K562 (cell line): ENCODE measurements around the gene ARL6IP6. TPM values are rescaled to one million over a fixed set of nuclear protein-coding genes. Genes with fewer than 3 reads are reported as not detected.

Experiments
- ATAC-seq: fragments of 200-7000 bp; cut with Tn5 transposase; 3 replicates; pipeline ENCODE4 v1.9.1; 2020; ENCODE audit warnings: moderate library complexity
- BruUV-seq: library from RNA; stranded (reverse); fragments of 400-500 nt; replicated peaks from 2 replicates; lab custom pipeline; 2021; lab: Mats Ljungman, UMichigan
- CTCF ChIA-PET: fragments of 300-600 bp; formaldehyde crosslinking; extraction: SDS; loops from one replicate; lab custom pipeline; 2021; ENCODE audit warnings: low intra/inter-chr PET ratio; lab: Yijun Ruan, JAX
- POLR2A ChIA-PET: fragments of 300-600, 350-650 bp; sonication (Branson Sonifier 250); formaldehyde crosslinking; extraction: SDS; loops from one replicate; lab custom pipeline; 2021; ENCODE audit warnings: antibody characterized with exemption, inconsistent platforms; lab: Yijun Ruan, JAX
- DNase-seq, 4 experiments: peaks; one replicate each; pipeline versions ENCODE4 v3.0.0 to v3.0.0-alpha.2; 2011 to 2018; ENCODE audit warnings: low spot score in 3 of 4, mixed read lengths in 3 of 4; ENCODE audit errors: extremely low read depth in 1 of 4
- FAIRE-seq: peaks from 2 replicates; lab custom pipeline; 2011; peaks lifted over from hg19 to GRCh38; lab: Jason Lieb, UNC
- H2AFZ ChIP-seq: 2 replicates; pipeline ENCODE4 v1.6.0; 2011; ENCODE audit warnings: low read depth, low read length, control low read depth, inconsistent platforms
- H3K27ac ChIP-seq: fragments of 200-600 bp; 3 replicates; pipeline ENCODE4 v1.8.0; 2011; ENCODE audit warnings: low read depth, mild to moderate bottlenecking, control low read depth, inconsistent platforms, low read length, moderate library complexity, mixed read lengths; ENCODE audit errors: extremely low read depth
- H3K27me3 ChIP-seq, 2 experiments: fragments of 300-600 bp in 1 of 2; 2 replicates in 1 of 2; 3 replicates in 1 of 2; pipeline versions ENCODE4 v1.6.0 to v1.8.0; 2011; ENCODE audit warnings: inconsistent platforms in 2 of 2, low read length in 2 of 2, mild to moderate bottlenecking in 1 of 2, mixed read lengths in 1 of 2, moderate library complexity in 1 of 2; ENCODE audit not compliant: control insufficient read depth in 2 of 2, insufficient read depth in 2 of 2
- H3K36me3 ChIP-seq: fragments of 300-600 bp; 3 replicates; pipeline ENCODE4 v1.8.0; 2011; ENCODE audit warnings: mild to moderate bottlenecking, low read length, inconsistent platforms; ENCODE audit not compliant: control insufficient read depth, insufficient read depth
- H3K4me1 ChIP-seq, 2 experiments: fragments of 200-600 bp in 1 of 2; replicated peaks in 1 of 2; 2 replicates in 1 of 2; 3 replicates in 1 of 2; pipeline versions ENCODE4 v1.5.1 to v1.8.0; 2011; ENCODE audit warnings: inconsistent platforms in 2 of 2, low read length in 2 of 2, mild to moderate bottlenecking in 1 of 2, mixed read lengths in 1 of 2, moderate library complexity in 1 of 2; ENCODE audit not compliant: control insufficient read depth in 2 of 2, insufficient read depth in 2 of 2
- H3K4me2 ChIP-seq: 2 replicates; pipeline ENCODE4 v1.6.1; 2011; ENCODE audit warnings: low read length, control low read depth, inconsistent platforms, mixed read lengths; ENCODE audit not compliant: insufficient read depth
- H3K4me3 ChIP-seq: fragments of 200-600 bp; sonication (generic), shearing (Covaris generic); 2 replicates; pipeline ENCODE4 v1.5.1; 2016; ENCODE audit warnings: control low read depth, inconsistent platforms
- H3K79me2 ChIP-seq: fragments of 200-600 bp; 3 replicates; pipeline ENCODE4 v1.8.0; 2011; ENCODE audit warnings: low read length, inconsistent platforms; ENCODE audit not compliant: control insufficient read depth, insufficient read depth
- H3K9ac ChIP-seq, 2 experiments: 2 replicates each; pipeline versions ENCODE4 v1.6.0 to v1.6.1; 2011; ENCODE audit warnings: low read depth in 2 of 2, low read length in 2 of 2, control low read depth in 1 of 2, inconsistent platforms in 1 of 2, mild to moderate bottlenecking in 1 of 2, mixed read lengths in 1 of 2; ENCODE audit not compliant: insufficient read depth in 1 of 2
- H3K9me1 ChIP-seq: one replicate; pipeline ENCODE4 v1.6.0; 2011; ENCODE audit warnings: inconsistent platforms, mild to moderate bottlenecking, low read length, moderate library complexity; ENCODE audit not compliant: control insufficient read depth, insufficient read depth
- H3K9me3 ChIP-seq: replicated peaks from 2 replicates; pipeline ENCODE4 v1.5.1; 2011; ENCODE audit warnings: low read depth, low read length, inconsistent platforms; ENCODE audit not compliant: control insufficient read depth, insufficient read depth
- H4K20me1 ChIP-seq: replicated peaks from 2 replicates; pipeline ENCODE4 v1.6.1; 2011; ENCODE audit warnings: low read length, inconsistent platforms, mixed read lengths; ENCODE audit not compliant: control insufficient read depth, insufficient read depth
- C11orf30 ChIP-seq: fragments of 450-650 bp; IDR thresholded peaks from 2 replicates; pipeline ENCODE4 v1.6.1; 2016; ENCODE audit warnings: low read depth, mild to moderate bottlenecking
- DDX20 ChIP-seq: fragments of 450-650 bp; IDR thresholded peaks from 2 replicates; pipeline ENCODE4 v1.6.1; 2016; ENCODE audit warnings: missing genetic modification characterization, low read depth, mild to moderate bottlenecking, missing compliant biosample characterization, moderate library complexity
- E2F8 ChIP-seq: fragments of 450-650 bp; IDR thresholded peaks from 2 replicates; pipeline ENCODE4 v1.7.1; 2018; ENCODE audit warnings: mild to moderate bottlenecking, low read depth; ENCODE audit not compliant: partially characterized antibody
- GTF2A2 ChIP-seq: IDR thresholded peaks from 2 replicates; pipeline ENCODE4 v1.6.1; 2016; ENCODE audit warnings: mild to moderate bottlenecking, missing genetic modification characterization, missing compliant biosample characterization
- MAFG ChIP-seq: fragments of 450-650 bp; conservative IDR thresholded peaks from 2 replicates; pipeline ENCODE4 v1.6.1; 2016; ENCODE audit warnings: missing genetic modification characterization, missing compliant biosample characterization
- NFYB ChIP-seq: IDR thresholded peaks from 2 replicates; pipeline ENCODE4 v1.6.1; 2011; ENCODE audit warnings: mild to moderate bottlenecking, moderate library complexity; ENCODE audit not compliant: insufficient read length; ENCODE audit errors: extremely low read depth
- STAG1 ChIP-seq: sonication (generic); formaldehyde crosslinking; IDR thresholded peaks from 2 replicates; pipeline ENCODE4 v1.5.0; 2020; ENCODE audit warnings: missing genetic modification reagents, borderline replicate concordance
- ZNF316 ChIP-seq: fragments of 450-650 bp; IDR thresholded peaks from 2 replicates; pipeline ENCODE4 v1.6.1; 2016
- ZNF583 ChIP-seq: fragments of 250-450 bp; sonication (Bioruptor Pico); IDR thresholded peaks from 2 replicates; pipeline ENCODE4 v1.4.0; 2020
- in situ Hi-C: fragments of 300-500 bp; cut with MboI; formaldehyde crosslinking; loops from 4 replicates; pipeline ENCODE4 v1.15.0; 2018; ENCODE audit warnings: inconsistent platforms, mixed read lengths
- intact Hi-C: fragments of 100-400 bp; cut with micrococcal nuclease; formaldehyde crosslinking; loops from 2 replicates; pipeline ENCODE4 v1.14.2; 2022
- polyA plus RNA-seq, 8 experiments: library from polyadenylated mRNA; depleted of rRNA in 4 of 8; stranded (reverse) in 5 of 8; unstranded in 3 of 8; fragments of >200 nt; fragmentation: Nextera tagmentation in 2 of 8; fragmentation: Illumina TruSeq in 1 of 8; extraction: Ambion mirVana in 2 of 8; extraction: Trizol in 1 of 8; gene quantifications; 2 replicates each; pipeline versions ENCODE4 v1.2.1 to v1.2.3, GENCODE V29; 2011 to 2014; ENCODE audit warnings: inconsistent platforms in 1 of 8, missing spikeins in 1 of 8
- total RNA-seq, 7 experiments: library from RNA; depleted of rRNA in 6 of 7; stranded (reverse); fragments of >200 nt in 6 of 7; fragmentation: Illumina TruSeq in 2 of 7; extraction: Trizol in 2 of 7; gene quantifications; 2 replicates each; pipeline versions ENCODE4 v1.2.1 to v1.2.3, GENCODE V29; 2011 to 2021; ENCODE audit warnings: low replicate concordance in 1 of 7

Gene ARL6IP6
- total and polyA plus RNA-seq, 9 of the 15 experiments (the other 6 are each of a cell fraction or from before 2014, with no cell fraction given), result 19.2 to 98.5 (median 36.2) TPM

GRCh38 chr2:152683400-152683799 lies 35.0 kb upstream of the ARL6IP6 start:
- FAIRE-seq (no peak), DNase-seq (no peak), ATAC-seq (no peak)
- Histone ChIP-seq H3K9me1 (no peaks in the 10 kb centered on the region), H3K4me1 (no peaks in the 10 kb centered on the region), H4K20me1 (no peaks in the 10 kb centered on the region), H3K4me3 (no peak overlapping the region), H3K79me2 (peaks cover 63% of the 10 kb centered on the region), H3K36me3 (peaks cover 85% of the 10 kb centered on the region), H3K9ac (no peak overlapping the region), H2AFZ (no peak overlapping the region), H3K4me2 (no peak overlapping the region), H3K27ac (no peak overlapping the region), H3K9me3 (no peaks in the 10 kb centered on the region), H3K27me3 (no peaks in the 10 kb centered on the region)
- BruUV-seq, result no TSS peak
- ChIA-PET CTCF (no interaction called here), POLR2A (interaction anchor here (0.7 kb wide), 1 partner anchor 117 kb away, joined by 3 read pairs; no protein-coding TSS in a partner anchor)
- in situ Hi-C loops, result no loop called here
- TF ChIP-seq ZNF316 (peak; percentile 72), C11orf30 (peak; percentile 50; the same call in 1 of the 2 replicates), STAG1 (no peak)
- intact Hi-C loops, result no loop called here

- peaks cover 71% of the 10 kb centered on the region for H3K79me2 ChIP-seq
- no peak for TF ChIP-seq E2F8
- TF ChIP-seq DDX20 (tag), result no peak
- peak; percentile 78 for TF ChIP-seq ZNF316
- peak; percentile 43; the same call in 1 of the 2 replicates for TF ChIP-seq MAFG
- TF ChIP-seq NFYB, result no peak
- TF ChIP-seq ZNF583, result no peak
- TF ChIP-seq GTF2A2 (tag), result no peak
- peak; percentile 64 for TF ChIP-seq C11orf30
- H3K36me3 ChIP-seq, result peaks cover 78% of the 10 kb centered on the region
- POLR2A ChIA-PET, result no interaction called here
- CTCF ChIA-PET, result no interaction called here
- intact Hi-C loops, result no loop called here
- H3K4me1 ChIP-seq, result no peaks in the 10 kb centered on the region
- no peak overlapping the region for H3K4me3 ChIP-seq
- H2AFZ ChIP-seq, result no peak overlapping the region
- ATAC-seq (no peak), DNase-seq (no peak), FAIRE-seq (no peak)
- no peaks in the 10 kb centered on the region for H3K9me1 ChIP-seq
- no peak overlapping the region for H3K27ac ChIP-seq
- H4K20me1 ChIP-seq, result no peaks in the 10 kb centered on the region
- in situ Hi-C loops, result no loop called here
- H3K9me3 ChIP-seq, result no peaks in the 10 kb centered on the region
- H3K4me2 ChIP-seq, result no peak overlapping the region
- H3K9ac ChIP-seq, result no peak overlapping the region
- no peaks in the 10 kb centered on the region for H3K27me3 ChIP-seq
- no TSS peak for BruUV-seq
These were observed 32.1 kb upstream of the ARL6IP6 start for GRCh38 chr2:152686321-152686720.
